Sciatic nerve (tissue), 2 donors: ENCODE results near the gene STUB1. TPM values are rescaled to one million over a fixed set of nuclear protein-coding genes. Genes with fewer than 3 reads are reported as not detected.
A peak's percentile ranks its signal among the peaks of the same experiment; 100 is the strongest.
"Not testable (repeated sequence)": the region's sequence is repeated elsewhere in the genome, so short reads cannot be mapped to it uniquely, and the experiment has no call there.

Source experiments
- ATAC-seq: fragments of 200-7000 bp; cut with Tn5 transposase; one replicate; pipeline ENCODE4 v1.9.1; 2020; ENCODE audit warnings: mild to moderate bottlenecking, moderate library complexity
- DNase-seq: peaks from one replicate; pipeline ENCODE4 v3.0.0-alpha.2; 2020; ENCODE audit warnings: low spot score
- intact Hi-C: fragments of 100-400 bp; cut with DNase I; formaldehyde crosslinking; loops from one replicate; pipeline ENCODE4 v1.14.2; 2022
- total RNA-seq: library from RNA; stranded (reverse); fragmentation: NEBNext Ultra II Directional; extraction: Animal tissue kit (Norgen Biotek cat#: 25700); gene quantifications from one replicate; pipeline ENCODE4 v1.2.1, GENCODE V29; 2021
- donor health status: DM: no; HTN: no; CAD: no.
- donor health status: DM: no; HTN: no; CAD: no.

STUB1 gene
- total RNA-seq, 1 donor from 2014 or later = 80.2 TPM

DNA sequence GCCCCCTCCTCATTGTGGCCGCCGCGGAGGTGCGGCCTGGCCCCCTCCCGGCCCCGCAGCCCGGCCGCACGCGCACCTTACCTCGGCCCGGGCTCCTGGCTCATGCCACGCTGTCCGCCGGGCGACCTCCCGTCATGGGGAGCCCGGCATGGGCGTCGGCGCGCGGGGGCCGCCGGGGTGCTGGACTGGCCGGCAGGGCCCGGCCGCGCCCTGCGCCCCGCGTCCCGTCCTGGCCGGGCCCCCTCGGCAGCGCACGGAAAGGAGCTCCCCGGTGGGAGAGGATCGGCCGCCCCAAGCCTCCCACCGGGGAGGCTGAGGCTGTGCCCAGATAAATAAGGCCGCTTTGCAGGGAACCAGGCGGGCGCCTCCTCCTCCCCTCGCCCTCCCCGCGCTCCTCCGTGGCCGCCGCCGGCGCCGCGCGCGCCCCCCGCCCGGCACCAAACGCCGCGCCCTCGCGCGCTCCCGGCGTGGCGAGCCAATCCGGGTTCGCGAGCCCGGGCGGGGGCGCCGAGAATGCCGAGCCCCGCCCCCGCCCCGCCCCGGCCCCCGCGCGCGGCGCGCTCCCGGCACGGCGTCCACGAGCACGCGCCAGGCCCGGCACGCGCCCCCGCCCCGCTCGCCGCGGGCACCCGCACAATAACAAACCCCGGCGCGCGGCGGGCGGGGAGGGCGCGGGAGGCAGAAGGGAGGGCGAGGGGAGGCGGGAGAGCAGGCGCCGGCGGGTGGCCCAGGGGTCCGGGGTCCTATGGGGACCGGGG is 25.4 kb downstream of the STUB1 start, which contains the start of gene FBXL16:
Gene FBXL16, minus strand, starts transcription at position 371 of the 758 bp plus-strand sequence. CDS start 8,396 bp downstream, outside the sequence.
- intact Hi-C loops = loop anchor here (5.0 kb wide), 1 partner anchor 42 kb away; no protein-coding TSS in a partner anchor
- no peak for ATAC-seq
- no peak for DNase-seq

DNA sequence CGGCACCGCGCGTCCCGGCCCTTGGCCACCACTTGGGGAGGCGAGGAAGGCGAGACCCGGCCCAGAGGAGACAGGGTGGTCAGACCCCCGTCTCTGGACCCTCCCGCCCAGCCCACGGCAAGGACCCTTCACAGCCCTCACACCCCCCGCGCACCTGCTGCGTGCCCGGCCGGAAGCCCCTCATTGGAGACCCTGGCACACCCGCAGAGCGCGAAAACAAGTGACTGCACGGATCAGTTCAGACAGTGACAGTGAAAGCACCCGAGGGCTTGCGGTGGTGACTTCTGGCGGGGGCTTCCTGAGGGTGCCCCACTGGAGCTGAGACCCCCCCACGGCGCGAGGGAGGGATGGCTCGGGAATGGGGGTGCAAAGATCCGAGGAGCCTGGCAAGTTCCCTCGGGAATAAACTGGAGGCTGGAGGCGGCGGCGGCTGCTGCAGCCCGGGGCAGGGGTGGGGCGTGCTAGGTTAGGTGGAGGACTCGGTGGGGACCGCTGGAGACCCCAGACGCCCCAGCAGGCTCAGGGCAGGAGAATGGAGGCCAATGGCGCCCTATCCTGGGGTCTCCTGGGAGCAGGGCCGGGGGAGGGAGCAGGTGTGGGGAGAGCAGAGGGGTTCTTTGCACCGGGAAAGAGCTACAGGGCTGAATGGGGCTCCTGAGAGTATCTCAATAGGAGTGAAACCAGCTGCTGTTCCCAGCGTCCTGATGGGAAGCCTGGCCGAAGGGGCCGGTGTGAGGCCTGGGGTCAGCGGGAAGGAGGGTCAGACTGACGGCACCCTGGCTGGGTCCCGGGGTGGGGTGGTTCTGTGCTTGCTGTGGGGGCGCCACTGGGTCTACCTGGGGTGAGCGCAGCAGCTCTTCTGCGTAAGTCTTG is 26.2 kb downstream of the STUB1 start:
- ATAC-seq = no peak
- intact Hi-C loops = loop anchor here (5.0 kb wide), 1 partner anchor 41 kb away; no protein-coding TSS in a partner anchor
- no peak for DNase-seq

DNA sequence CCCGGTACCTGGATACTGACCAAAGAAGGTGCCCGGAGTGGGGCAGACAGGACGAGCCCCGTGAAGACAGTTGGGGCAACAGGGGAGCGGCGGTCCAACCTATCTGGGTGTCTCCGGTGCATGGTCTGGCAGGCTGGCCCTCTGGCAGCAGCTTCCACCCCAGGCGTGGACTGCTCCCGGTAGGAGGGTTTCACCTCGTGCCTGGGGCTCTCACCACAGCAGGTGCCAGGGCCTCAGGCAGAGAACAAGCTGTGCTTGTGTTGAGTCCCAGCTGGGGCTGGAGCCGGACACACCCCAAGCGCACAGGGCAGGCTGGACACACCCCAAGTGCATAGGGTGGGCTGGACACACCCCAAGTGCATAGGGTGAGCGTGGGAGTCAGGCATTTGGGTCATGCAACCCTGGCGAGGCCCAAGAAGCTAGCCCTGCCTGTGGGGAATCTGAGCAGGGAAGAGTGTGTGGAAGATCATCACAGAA is 26.9 kb downstream of the STUB1 start:
- DNase-seq = no peak
- intact Hi-C loops = loop anchor here (5.0 kb wide), 1 partner anchor 40 kb away; no protein-coding TSS in a partner anchor
- peak; percentile 9 for ATAC-seq

DNA sequence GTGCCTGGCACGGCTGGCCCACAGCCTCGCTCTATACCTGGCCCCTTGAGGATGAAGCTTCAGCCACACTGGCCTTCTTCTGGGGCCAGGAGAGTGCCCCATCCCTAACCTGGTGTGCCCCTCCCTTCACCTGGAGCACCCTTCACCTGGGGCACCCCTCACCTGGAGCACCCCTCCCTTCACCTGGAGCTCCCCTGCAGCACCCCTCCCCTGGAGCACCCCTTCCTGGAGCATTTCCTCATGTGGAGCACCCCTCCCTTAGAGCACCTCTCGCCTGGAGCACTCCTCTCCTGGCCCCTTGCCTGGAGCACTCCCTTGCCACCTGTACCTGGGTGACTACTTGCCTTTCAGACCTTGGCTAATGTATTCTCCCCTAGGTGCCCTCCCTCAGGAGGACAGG is 27.8 kb downstream of the STUB1 start:
- ATAC-seq = no peak
- DNase-seq = no peak
- intact Hi-C loops = loop anchor here (5.0 kb wide), 1 partner anchor 39 kb away; no protein-coding TSS in a partner anchor

DNA sequence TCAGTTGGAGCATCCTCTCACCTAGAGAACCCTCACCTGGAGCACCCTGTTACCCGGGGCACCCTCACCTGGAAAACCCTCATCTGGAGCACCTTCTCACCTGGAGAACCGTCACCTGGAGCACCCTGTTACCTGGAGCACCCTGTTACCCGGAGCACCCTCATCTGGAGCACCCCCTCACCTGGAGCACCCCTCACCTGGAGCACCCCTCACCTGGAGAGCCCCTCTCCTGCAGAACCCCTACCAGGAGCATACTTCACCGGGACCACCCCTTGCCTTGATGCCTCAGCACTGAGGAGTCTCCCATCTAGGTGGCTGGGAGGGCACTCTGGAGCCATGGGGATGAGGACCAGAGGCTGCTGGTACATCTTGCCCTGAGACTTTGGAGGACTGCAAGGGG is 28.7 kb downstream of the STUB1 start:
- DNase-seq = no peak
- intact Hi-C loops = loop anchor here (5.0 kb wide), 1 partner anchor 38 kb away; no protein-coding TSS in a partner anchor
- no peak for ATAC-seq

DNA sequence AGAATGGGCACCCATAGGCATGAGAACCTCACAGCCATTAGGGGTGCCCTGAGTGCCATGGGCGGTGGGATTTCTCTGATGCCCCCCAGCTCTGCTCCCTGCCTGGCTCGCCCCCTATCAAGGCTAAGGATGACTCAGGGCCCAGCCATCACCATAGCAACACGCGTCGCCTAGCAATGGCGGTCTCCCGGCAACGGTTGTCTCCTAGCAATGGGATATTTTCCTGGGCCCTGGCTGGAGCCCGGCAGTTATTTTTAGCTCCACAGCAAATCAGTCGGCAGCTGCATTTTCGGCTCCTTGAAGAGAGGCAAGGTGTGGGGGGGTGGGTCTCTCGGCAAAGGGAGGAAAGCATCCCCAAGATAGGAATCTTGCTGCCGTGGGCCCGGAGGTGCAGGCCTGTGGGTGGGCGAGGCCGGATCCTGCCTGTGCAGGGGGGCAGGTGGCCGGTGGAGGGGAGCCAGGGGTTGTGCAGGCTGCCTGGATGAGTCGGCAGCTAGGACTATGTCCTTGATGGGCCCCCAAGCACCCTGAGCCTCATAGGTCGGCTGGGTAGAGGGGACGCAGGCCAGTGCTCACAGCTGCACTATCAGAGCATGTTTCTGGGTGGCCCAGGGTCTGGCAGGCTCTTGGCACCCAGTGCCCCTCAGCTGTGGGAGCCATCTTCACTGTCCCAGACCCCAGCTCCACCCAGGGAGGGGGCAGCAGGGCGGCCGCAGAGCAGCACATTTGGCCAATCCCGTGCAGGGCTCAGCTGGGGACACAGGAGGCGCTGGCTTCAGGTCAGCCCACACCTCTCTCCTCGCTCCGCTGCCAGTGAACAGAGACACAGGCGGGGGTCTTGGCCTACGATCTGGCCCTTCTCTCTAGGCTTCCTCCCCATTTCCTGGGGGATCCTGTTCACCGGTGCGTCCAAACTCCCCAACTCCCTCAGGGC is 29.6 kb downstream of the STUB1 start:
- DNase-seq = no peak
- ATAC-seq = no peak
- intact Hi-C loops = loop anchor here (2.0 to 5.0 kb wide), 2 partner anchors 37 to 75 kb away; no protein-coding TSS in a partner anchor

DNA sequence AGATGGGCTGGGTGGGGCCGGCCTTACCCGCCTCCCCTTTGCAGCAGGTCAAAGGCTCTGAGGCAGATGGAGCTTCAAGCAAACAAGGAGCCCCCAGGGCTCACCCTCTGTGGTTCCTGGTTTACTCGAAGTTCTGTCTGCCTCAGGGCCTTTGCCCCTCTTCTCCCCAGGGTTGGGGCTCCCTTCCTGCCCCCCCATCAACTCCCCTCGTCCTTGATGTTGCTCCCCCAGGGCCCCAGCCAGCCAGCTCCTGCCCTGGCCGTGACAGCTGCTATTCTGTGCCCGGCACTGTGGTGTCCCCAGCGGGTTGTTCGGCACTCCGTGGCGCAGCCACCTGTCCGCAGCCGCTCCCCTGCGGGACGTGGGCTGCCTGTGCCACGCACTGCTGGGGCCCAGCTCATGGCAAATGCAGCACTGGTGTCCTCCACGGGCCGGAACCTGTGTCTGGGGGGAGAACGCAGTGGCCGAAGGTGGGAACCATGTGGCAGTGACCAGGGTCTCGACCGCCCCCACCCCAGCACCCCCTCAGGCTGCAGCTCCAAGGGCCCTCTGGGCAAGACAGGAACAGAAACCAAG is 30.4 kb downstream of the STUB1 start:
- no peak for DNase-seq
- no peak for ATAC-seq
- intact Hi-C loops = loop anchor here (2.0 kb wide), 1 partner anchor 74 kb away; no protein-coding TSS in a partner anchor

DNA sequence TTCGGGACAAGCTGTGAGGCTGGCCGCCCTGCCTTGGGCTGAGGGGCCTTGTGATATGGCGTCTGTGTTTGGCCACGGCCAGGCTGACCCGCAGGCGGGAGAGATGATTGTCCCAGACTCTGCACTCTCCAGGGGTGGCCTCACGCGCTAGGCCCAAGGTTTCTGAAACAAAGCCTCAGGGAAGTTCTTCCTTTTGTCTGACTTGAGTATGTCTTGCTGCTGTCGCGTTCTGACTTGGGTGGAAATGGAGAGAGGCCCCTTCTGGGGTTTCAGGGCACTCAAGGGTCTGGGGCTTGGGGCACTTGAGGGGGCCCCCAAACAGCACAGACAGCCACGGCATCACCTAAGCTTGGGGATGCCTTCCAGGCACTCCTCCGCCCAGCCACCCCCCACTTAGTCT is 30.9 kb downstream of the STUB1 start:
- intact Hi-C loops = loop anchor here (2.0 kb wide), 1 partner anchor 74 kb away; no protein-coding TSS in a partner anchor
- ATAC-seq (no peak), DNase-seq (no peak)

DNA sequence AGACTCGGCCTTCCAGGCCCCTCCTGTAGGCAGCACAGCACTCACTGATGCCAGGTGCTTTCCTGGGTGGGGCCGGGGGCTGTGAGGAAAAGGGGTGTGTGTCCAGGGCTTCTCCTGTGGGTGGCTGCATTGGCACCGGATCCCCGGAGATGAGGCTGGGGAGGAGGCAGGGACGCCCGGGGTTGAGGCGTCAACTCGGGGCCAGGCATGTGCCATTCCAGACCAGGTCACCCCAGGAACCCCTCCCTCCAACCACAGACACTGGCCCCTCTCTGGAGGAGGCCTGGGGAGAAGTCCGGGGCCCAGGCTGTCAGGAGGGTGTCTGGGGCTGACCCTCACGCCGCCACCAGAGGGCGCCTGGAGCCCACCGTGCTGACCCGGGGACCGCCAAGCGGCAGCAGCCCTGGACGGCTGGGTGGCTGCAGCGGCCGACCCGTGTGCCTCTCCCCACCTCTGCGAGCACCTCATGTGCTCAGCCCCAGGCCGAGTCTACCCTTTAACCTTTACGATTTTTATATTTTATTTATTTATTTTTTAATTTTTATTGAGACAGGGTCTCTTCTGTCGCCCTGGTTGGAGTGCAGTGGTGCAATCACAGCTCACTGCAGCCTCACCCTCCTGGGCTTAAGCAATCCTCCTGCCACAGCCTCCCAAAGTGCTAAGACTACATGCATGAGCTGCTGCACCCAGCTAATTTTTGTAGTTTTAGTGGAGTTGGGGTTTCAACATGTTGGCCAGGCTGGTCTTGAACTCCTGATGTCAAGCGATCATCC is 31.5 kb downstream of the STUB1 start:
- peak; percentile 90 for DNase-seq
- peak; percentile 67 for ATAC-seq

DNA sequence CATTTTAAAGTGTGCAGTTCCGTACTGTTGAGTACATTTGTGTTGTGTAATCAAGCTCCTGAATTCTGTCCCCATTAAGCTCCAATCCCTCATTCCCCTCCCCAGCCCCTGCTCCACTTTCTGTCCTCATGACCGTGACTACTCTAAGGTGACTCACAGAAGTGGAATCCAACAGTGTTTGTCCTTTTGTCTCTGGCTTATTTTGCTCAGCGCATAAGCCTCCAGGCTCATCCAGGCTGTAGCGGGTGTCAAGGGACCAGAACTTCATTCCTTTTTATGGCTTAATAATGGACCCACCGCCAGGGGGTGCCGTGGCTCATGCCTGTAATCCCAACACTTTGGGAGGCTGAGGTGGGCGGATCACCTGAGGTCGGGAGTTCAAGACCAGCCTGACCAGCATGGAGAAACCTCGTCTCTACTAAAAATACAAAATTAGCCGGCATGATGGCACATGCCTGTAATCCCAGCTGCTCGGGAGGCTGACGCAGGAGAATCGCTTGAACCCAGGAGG is 32.6 kb downstream of the STUB1 start:
- DNase-seq, ATAC-seq, intact Hi-C loops: not testable (repeated sequence)

More for the DNA sequence above, 31.5 kb downstream of the STUB1 start:
- intact Hi-C loops = loop anchor here (2.0 kb wide), 1 partner anchor 73 kb away; no protein-coding TSS in a partner anchor

DNA sequence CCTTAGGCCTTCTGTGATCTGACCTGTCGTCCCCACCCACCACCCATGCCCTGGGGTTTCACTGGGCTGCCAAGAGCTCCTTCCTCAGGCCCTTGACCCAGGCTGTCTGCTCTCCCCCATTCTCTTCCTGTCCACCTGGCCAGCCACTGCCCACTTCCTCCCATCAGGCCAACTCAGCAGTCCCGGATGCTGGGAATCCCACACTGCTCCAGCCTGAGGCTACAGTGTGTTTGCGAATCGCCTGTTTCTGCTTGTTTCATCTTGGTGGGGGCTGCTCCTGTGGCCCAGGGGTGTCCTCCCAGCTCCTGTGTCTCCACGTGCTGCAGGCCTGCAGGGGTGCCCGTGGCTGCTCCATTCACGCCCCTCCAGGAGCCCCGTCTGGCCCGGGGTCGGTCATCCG is 33.9 kb downstream of the STUB1 start:
- intact Hi-C loops = no loop called here
- ATAC-seq (no peak), DNase-seq (no peak)

DNA sequence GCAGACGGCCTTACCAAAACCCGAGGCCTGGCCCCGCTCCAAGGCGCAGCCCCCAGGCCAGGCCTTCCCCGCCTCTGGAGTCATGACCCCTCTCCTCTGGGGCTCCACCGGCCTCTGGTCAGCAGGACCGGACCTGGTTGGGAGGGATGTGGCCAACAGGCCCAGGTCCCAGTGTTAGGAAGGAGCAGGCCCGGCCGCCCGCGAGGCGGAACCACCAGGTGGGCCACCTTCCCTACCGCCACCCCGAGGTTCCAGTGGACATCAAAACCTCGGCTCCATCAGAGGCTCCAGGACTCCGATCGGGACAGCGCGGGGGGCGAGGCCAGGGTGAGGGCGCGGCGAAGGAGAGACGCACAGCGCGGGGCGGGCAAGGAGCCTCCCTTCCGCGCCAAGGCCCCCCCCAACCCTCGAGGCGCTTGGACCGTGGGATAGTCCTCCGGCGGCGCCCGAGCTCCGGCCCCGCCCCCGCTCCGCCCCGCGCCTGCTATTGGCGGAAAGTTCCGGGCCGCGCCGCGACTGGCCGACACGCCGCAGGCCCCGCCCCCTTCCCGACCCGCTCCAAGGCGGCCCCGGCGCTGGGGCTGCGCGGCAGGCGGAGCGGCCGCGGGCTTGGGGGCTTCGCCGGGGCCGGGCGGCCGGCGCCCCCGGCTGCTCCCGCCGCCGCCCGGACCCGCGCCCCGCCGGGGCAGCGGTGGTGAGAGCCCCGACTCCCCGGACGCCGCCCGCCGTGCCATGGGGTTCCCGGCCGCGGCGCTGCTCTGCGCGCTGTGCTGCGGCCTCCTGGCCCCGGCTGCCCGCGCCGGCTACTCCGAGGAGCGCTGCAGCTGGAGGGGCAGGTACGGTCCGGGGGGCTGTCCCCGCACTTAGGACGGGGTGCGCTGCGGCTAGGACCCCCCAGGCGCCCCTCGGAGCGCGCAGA is 34.6 kb downstream of the STUB1 start, which contains the start of gene METRN:
Gene METRN, plus strand, starts transcription at position 561 of the 919 bp plus-strand sequence. Its CDS starts 172 bp downstream, at position 733.
- peak; percentile 91 for ATAC-seq
- intact Hi-C loops = no loop called here

DNA sequence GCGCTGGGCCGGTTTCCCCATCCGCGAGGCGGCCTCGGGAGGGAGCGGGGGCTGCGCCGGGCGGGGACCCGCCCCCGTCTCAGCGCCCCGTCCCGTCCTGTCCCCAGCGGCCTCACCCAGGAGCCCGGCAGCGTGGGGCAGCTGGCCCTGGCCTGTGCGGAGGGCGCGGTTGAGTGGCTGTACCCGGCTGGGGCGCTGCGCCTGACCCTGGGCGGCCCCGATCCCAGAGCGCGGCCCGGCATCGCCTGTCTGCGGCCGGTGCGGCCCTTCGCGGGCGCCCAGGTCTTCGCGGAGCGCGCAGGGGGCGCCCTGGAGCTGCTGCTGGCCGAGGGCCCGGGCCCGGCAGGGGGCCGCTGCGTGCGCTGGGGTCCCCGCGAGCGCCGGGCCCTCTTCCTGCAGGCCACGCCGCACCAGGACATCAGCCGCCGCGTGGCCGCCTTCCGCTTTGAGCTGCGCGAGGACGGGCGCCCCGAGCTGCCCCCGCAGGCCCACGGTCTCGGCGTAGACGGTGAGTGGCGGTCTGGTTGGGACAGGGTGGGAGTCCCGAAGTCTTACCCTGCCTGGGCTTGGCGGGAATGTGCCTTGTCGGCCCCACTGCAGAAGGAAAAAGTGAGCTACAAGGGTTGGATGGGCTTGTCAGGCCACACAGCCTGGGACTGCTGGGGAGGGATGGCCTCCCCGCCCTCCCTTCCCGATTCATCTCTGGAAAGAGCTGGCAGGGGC is 35.4 kb downstream of the STUB1 start:
- DNase-seq = no peak
- intact Hi-C loops = no loop called here
- ATAC-seq = no peak

More for the DNA sequence above, 34.6 kb downstream of the STUB1 start, which contains the start of gene METRN:
- peak; percentile 96 for DNase-seq

DNA sequence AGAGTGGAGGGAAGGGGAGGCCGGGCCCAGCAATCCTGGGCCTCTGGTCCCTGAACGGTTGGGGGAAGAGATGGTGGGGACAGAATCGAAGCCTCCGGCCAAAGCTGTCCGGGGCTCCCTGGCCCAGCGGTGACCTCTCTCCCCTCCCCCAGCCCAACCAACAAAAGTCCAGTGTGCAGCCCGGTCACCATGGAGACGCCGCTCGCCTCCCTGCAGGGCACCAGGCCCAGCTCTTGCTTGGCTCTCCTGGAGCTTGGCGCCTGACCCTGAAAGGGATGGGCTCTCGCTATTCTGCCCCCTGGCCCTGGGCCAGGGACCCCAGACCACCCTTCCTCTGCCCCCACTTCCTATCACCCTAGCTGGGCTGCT is 36.0 kb downstream of the STUB1 start:
- peak; percentile 36 for ATAC-seq
- intact Hi-C loops = no loop called here

DNA sequence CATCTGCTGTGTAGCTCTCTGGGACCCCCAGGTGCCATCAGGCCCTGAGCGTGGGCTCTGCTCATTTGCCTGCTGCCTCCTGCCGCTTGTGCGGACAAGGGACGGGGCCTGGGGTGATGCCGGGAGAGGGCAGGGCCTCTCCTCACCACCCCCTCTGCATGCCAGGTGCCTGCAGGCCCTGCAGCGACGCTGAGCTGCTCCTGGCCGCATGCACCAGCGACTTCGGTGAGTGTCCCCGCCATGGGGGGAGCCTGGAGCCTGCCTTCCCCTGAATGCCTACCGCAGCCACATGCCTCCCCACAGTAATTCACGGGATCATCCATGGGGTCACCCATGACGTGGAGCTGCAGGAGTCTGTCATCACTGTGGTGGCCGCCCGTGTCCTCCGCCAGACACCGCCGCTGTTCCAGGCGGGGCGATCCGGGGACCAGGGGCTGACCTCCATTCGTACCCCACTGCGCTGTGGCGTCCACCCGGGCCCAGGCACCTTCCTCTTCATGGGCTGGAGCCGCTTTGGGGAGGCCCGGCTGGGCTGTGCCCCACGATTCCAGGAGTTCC is 36.6 kb downstream of the STUB1 start:
- DNase-seq (no peak), ATAC-seq (no peak)
- intact Hi-C loops = no loop called here

More for the DNA sequence above, 36.0 kb downstream of the STUB1 start:
- peak; percentile 86 for DNase-seq
